ENCODE results near the gene C19orf47.

DNA sequence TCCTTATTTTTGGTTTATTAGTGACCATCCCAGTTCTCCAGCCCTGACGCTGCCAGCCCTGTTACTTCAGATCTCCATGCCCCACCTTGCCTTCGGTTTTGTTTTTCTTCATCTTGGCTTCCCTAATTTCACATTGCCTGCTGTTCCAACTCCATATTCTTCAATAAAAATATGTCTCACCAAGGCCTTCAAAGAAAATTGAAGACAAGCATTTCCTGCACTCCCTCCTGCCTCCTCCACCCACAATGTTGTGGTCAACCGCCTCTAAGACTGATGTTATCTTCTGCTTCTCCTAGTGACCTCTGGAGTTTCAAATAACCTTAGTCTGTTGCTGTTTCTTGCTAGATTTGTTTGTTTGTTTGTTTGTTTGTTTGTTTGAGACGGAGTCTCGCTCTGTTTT, 14.9 kb upstream of the C19orf47 start:
- no peak for TF ChIP-seq FOS (IDR thresholded peaks at IDR 0.05; ENCODE audit: borderline replicate concordance, insufficient read depth, low read length)
- TF ChIP-seq, protein P1, sequence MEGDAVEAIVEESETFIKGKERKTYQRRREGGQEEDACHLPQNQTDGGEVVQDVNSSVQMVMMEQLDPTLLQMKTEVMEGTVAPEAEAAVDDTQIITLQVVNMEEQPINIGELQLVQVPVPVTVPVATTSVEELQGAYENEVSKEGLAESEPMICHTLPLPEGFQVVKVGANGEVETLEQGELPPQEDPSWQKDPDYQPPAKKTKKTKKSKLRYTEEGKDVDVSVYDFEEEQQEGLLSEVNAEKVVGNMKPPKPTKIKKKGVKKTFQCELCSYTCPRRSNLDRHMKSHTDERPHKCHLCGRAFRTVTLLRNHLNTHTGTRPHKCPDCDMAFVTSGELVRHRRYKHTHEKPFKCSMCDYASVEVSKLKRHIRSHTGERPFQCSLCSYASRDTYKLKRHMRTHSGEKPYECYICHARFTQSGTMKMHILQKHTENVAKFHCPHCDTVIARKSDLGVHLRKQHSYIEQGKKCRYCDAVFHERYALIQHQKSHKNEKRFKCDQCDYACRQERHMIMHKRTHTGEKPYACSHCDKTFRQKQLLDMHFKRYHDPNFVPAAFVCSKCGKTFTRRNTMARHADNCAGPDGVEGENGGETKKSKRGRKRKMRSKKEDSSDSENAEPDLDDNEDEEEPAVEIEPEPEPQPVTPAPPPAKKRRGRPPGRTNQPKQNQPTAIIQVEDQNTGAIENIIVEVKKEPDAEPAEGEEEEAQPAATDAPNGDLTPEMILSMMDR (IDR thresholded peaks at IDR 0.05; ENCODE audit: extremely low read depth in 1 of 2, insufficient read depth in 1 of 2, low read depth in 1 of 2, low read length in 2 of 2), result no peak
- TF ChIP-seq JUN (IDR thresholded peaks at IDR 0.05; ENCODE audit: borderline replicate concordance, insufficient read depth, insufficient read length, low read depth), result no peak
- no peak for TF ChIP-seq EZH2 (IDR thresholded peaks at IDR 0.05; ENCODE audit: borderline replicate concordance, low read depth, low read length, severe bottlenecking)
- no peak for TF ChIP-seq POLR2AphosphoS5 (IDR thresholded peaks at IDR 0.05; ENCODE audit: insufficient read depth, low read depth, low read length)
- TF ChIP-seq POLR2A (IDR thresholded peaks at IDR 0.05; ENCODE audit: low read depth, low read length), result no peak
- TF ChIP-seq GATA2 (IDR thresholded peaks at IDR 0.05; ENCODE audit: insufficient read depth, insufficient read length, low read depth, low read length), result no peak
- no peak for TF ChIP-seq MYC (IDR thresholded peaks at IDR 0.05; ENCODE audit: low read depth, low read length)
- TF ChIP-seq, protein P2, sequence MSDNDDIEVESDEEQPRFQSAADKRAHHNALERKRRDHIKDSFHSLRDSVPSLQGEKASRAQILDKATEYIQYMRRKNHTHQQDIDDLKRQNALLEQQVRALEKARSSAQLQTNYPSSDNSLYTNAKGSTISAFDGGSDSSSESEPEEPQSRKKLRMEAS (IDR thresholded peaks at IDR 0.05; ENCODE audit: insufficient read depth, insufficient read length), result no peak

Data from endothelial cell of umbilical vein (primary cell).